Measurements from ENCODE around the gene NEDD4L. TPM values are rescaled to one million over a fixed set of nuclear protein-coding genes. Genes with fewer than 3 reads are reported as not detected.

The NEDD4L gene
- total RNA-seq, 1 donor from 2014 or later: 162 TPM

- peaks cover 48% of the 10 kb centered on the region for H3K4me1 Mint-ChIP-seq (ENCODE audit: low read depth)
- peaks cover 8% of the 10 kb centered on the region for H3K36me3 Mint-ChIP-seq (ENCODE audit: insufficient read depth)
- TF ChIP-seq CTCF (IDR thresholded peaks at IDR 0.05; ENCODE audit: unreplicated experiment): no peak
- no peaks in the 10 kb centered on the region for H3K9me3 Mint-ChIP-seq (ENCODE audit: low read depth)
- H3K27ac Mint-ChIP-seq: peak overlapping the region; percentile 1
- no peak overlapping the region for H3K4me3 Mint-ChIP-seq (ENCODE audit: low read depth)
- H3K27me3 Mint-ChIP-seq: no peaks in the 10 kb centered on the region
- no peak for DNase-seq (ENCODE audit: low spot score, unreplicated experiment)
These were observed 240.8 kb downstream of the NEDD4L start for GRCh38 chr18:58284699-58285448.

- DNase-seq (ENCODE audit: low spot score, unreplicated experiment): no peak
- Mint-ChIP-seq H3K27me3 (no peaks in the 10 kb centered on the region), H3K4me3 (ENCODE audit: low read depth) (no peak overlapping the region), H3K4me1 (ENCODE audit: low read depth) (peaks cover 54% of the 10 kb centered on the region), H3K36me3 (ENCODE audit: insufficient read depth) (peaks cover 6% of the 10 kb centered on the region), H3K9me3 (ENCODE audit: low read depth) (no peaks in the 10 kb centered on the region), H3K27ac (peak overlapping the region; percentile 1)
- no peak for TF ChIP-seq CTCF (IDR thresholded peaks at IDR 0.05; ENCODE audit: unreplicated experiment)
These were observed 241.6 kb downstream of the NEDD4L start for GRCh38 chr18:58285449-58286130.

- peaks cover 10% of the 10 kb centered on the region for H3K36me3 Mint-ChIP-seq (ENCODE audit: insufficient read depth)
- H3K4me1 Mint-ChIP-seq (ENCODE audit: low read depth): peaks cover 54% of the 10 kb centered on the region
- H3K9me3 Mint-ChIP-seq (ENCODE audit: low read depth): no peaks in the 10 kb centered on the region
- no peak for TF ChIP-seq CTCF (IDR thresholded peaks at IDR 0.05; ENCODE audit: unreplicated experiment)
- peak overlapping the region; percentile 6 for H3K4me3 Mint-ChIP-seq (ENCODE audit: low read depth)
- no peaks in the 10 kb centered on the region for H3K27me3 Mint-ChIP-seq
- no peak for DNase-seq (ENCODE audit: low spot score, unreplicated experiment)
- H3K27ac Mint-ChIP-seq: peak overlapping the region; percentile 75
These were observed 242.8 kb downstream of the NEDD4L start for GRCh38 chr18:58286632-58287352.

GRCh38 chr18:58287353-58288274, 243.6 kb downstream of the NEDD4L start:
- H3K9me3 Mint-ChIP-seq (ENCODE audit: low read depth): no peaks in the 10 kb centered on the region
- peaks cover 8% of the 10 kb centered on the region for H3K36me3 Mint-ChIP-seq (ENCODE audit: insufficient read depth)
- TF ChIP-seq CTCF (IDR thresholded peaks at IDR 0.05; ENCODE audit: unreplicated experiment): no peak
- peak overlapping the region; percentile 3 for H3K4me3 Mint-ChIP-seq (ENCODE audit: low read depth)
- peaks cover 54% of the 10 kb centered on the region for H3K4me1 Mint-ChIP-seq (ENCODE audit: low read depth)
- no peak for DNase-seq (ENCODE audit: low spot score, unreplicated experiment)
- peak overlapping the region; percentile 75 for H3K27ac Mint-ChIP-seq
- H3K27me3 Mint-ChIP-seq: no peaks in the 10 kb centered on the region
